HepG2 (cell line): ENCODE data around the gene CTAG1A. TPM values are rescaled to one million over a fixed set of nuclear protein-coding genes. Genes with fewer than 3 reads are reported as not detected.

Experiments
- ATAC-seq: fragments of 200-7000 bp; cut with Tn5 transposase; 3 replicates; pipeline ENCODE4 v1.9.1; 2020; ENCODE audit warnings: mild to moderate bottlenecking, moderate library complexity
- BruUV-seq: library from RNA; stranded (reverse); fragments of 400-500 nt; replicated peaks from 2 replicates; lab custom pipeline; 2021; lab: Mats Ljungman, UMichigan
- CTCF ChIA-PET: fragments of 300-600 bp; formaldehyde crosslinking; extraction: SDS; loops from one replicate; lab custom pipeline; 2021; ENCODE audit warnings: low total read pairs, inconsistent platforms, low intra/inter-chr PET ratio; lab: Yijun Ruan, JAX
- POLR2A ChIA-PET: fragments of 350-600 bp; sonication (Branson Sonifier 250); formaldehyde crosslinking; loops from one replicate; lab custom pipeline; 2020; ENCODE audit warnings: antibody characterized with exemption, inconsistent platforms; lab: Yijun Ruan, JAX
- DNase-seq: peaks from one replicate; pipeline ENCODE4 v3.0.0-alpha.2; 2015; ENCODE audit warnings: low spot score
- FAIRE-seq: peaks from 3 replicates; lab custom pipeline; 2011; peaks lifted over from hg19 to GRCh38; lab: Jason Lieb, UNC
- H2AFZ ChIP-seq: one replicate; pipeline ENCODE4 v1.6.1; 2011; ENCODE audit warnings: low read length, inconsistent platforms
- H3K27ac ChIP-seq: fragments of 300-600 bp; 3 replicates; pipeline ENCODE4 v1.8.0; 2011; ENCODE audit warnings: mixed run types, mild to moderate bottlenecking, mixed read lengths, low read length, inconsistent platforms; ENCODE audit not compliant: insufficient read depth; ENCODE audit errors: extremely low read length
- H3K27me3 ChIP-seq, 2 experiments: fragments of 200-600 bp in 1 of 2; 2 replicates in 1 of 2; 3 replicates in 1 of 2; pipeline versions ENCODE4 v1.6.0 to v1.8.0; 2011; ENCODE audit warnings: low read length in 2 of 2, mild to moderate bottlenecking in 2 of 2, moderate library complexity in 2 of 2, inconsistent platforms in 1 of 2; ENCODE audit not compliant: insufficient read depth in 2 of 2, control insufficient read depth in 1 of 2
- H3K36me3 ChIP-seq, 2 experiments: fragments of 200-600 bp in 1 of 2; replicated peaks in 1 of 2; 2 replicates in 1 of 2; 3 replicates in 1 of 2; pipeline versions ENCODE4 v1.5.1 to v1.8.0; 2011; ENCODE audit warnings: low read length in 2 of 2, inconsistent platforms in 1 of 2; ENCODE audit not compliant: insufficient read depth in 2 of 2, control insufficient read depth in 1 of 2
- H3K4me1 ChIP-seq: 2 replicates; pipeline ENCODE4 v1.5.1; 2012; ENCODE audit warnings: low read length, inconsistent platforms; ENCODE audit not compliant: insufficient read depth
- H3K4me2 ChIP-seq: 2 replicates; pipeline ENCODE4 v1.6.0; 2011; ENCODE audit warnings: low read depth, low read length, inconsistent platforms
- H3K4me3 ChIP-seq, 3 experiments: fragments of 200-600 bp in 1 of 3; sonication (generic), shearing (Covaris generic) in 1 of 3; replicated peaks in 1 of 3; 2 replicates each; pipeline ENCODE4 v1.5.1; 2011 to 2016; ENCODE audit warnings: low read length in 3 of 3, inconsistent platforms in 2 of 3, low read depth in 2 of 3, mild to moderate bottlenecking in 2 of 3, control low read depth in 1 of 3, mixed read lengths in 1 of 3; ENCODE audit not compliant: insufficient read depth in 1 of 3
- H3K79me2 ChIP-seq: one replicate; pipeline ENCODE4 v1.6.1; 2011; ENCODE audit warnings: low read length, inconsistent platforms; ENCODE audit not compliant: insufficient read depth
- H3K9ac ChIP-seq: 2 replicates; pipeline ENCODE4 v1.6.0; 2011; ENCODE audit warnings: mild to moderate bottlenecking, low read depth, low read length, inconsistent platforms; ENCODE audit not compliant: insufficient read depth
- H3K9me3 ChIP-seq: 2 replicates; pipeline ENCODE4 v1.5.1; 2012; ENCODE audit warnings: mild to moderate bottlenecking, low read length
- H4K20me1 ChIP-seq: 2 replicates; pipeline ENCODE4 v1.6.0; 2011; ENCODE audit warnings: inconsistent platforms, mild to moderate bottlenecking, low read length, moderate library complexity; ENCODE audit not compliant: insufficient read depth
- ARNT ChIP-seq: fragments of 450-650 bp; IDR thresholded peaks from 2 replicates; pipeline ENCODE4 v1.6.1; 2017
- CBX2 ChIP-seq, 2 experiments: fragments of 200-600 bp in 1 of 2; sonication (generic); formaldehyde crosslinking in 1 of 2; IDR thresholded peaks; 2 replicates each; pipeline versions ENCODE4 v1.7.0 to v1.8.1; 2018 to 2022; ENCODE audit warnings: low read depth in 2 of 2, low read length in 1 of 2, mild to moderate bottlenecking in 1 of 2, missing genetic modification reagents in 1 of 2
- MYC ChIP-seq: sonication (generic); formaldehyde crosslinking; IDR thresholded peaks from 2 replicates; pipeline ENCODE4 v1.9.0; 2021; ENCODE audit warnings: missing genetic modification reagents, borderline replicate concordance
- POLR2A ChIP-seq, 2 experiments: IDR thresholded peaks; 2 replicates each; pipeline ENCODE4 v1.6.1; 2011; ENCODE audit warnings: low read depth in 2 of 2, low read length in 2 of 2, mild to moderate bottlenecking in 1 of 2, moderate library complexity in 1 of 2; ENCODE audit not compliant: insufficient read depth in 1 of 2
- REXO4 ChIP-seq: sonication (generic); formaldehyde crosslinking; IDR thresholded peaks from 2 replicates; pipeline ENCODE4 v1.8.0; 2022; ENCODE audit warnings: missing genetic modification reagents, mild to moderate bottlenecking, borderline replicate concordance
- SMARCE1 ChIP-seq: fragments of 450-650 bp; IDR thresholded peaks from 2 replicates; pipeline ENCODE4 v1.6.1; 2017; ENCODE audit warnings: borderline replicate concordance
- SOX6 ChIP-seq, 2 experiments: fragments of 450-650 bp in 1 of 2; sonication (generic) in 1 of 2; formaldehyde crosslinking in 1 of 2; IDR thresholded peaks; 2 replicates each; pipeline versions ENCODE4 v1.4.0 to v1.6.1; 2017 to 2020; ENCODE audit warnings: antibody characterized with exemption in 1 of 2, mild to moderate bottlenecking in 1 of 2, missing genetic modification reagents in 1 of 2
- SP4 ChIP-seq: sonication (generic); formaldehyde crosslinking; IDR thresholded peaks from 2 replicates; pipeline ENCODE4 v1.8.1; 2023; ENCODE audit warnings: mild to moderate bottlenecking, missing genetic modification reagents
- ZNF296 ChIP-seq: sonication (generic); formaldehyde crosslinking; conservative IDR thresholded peaks from 2 replicates; pipeline ENCODE4 v1.5.0; 2020; ENCODE audit warnings: mild to moderate bottlenecking, missing genetic modification reagents
- ZNF644 ChIP-seq: IDR thresholded peaks from 2 replicates; pipeline ENCODE4 v1.6.1; 2016; ENCODE audit warnings: low read depth
- ZNF773 ChIP-seq: sonication (generic); formaldehyde crosslinking; IDR thresholded peaks from 2 replicates; pipeline ENCODE4 v1.4.0; 2020; ENCODE audit warnings: missing genetic modification reagents, borderline replicate concordance
- WGBS: methylation state at CpG from one replicate; pipeline ENCODE4 v1.1.6; 2017; ENCODE audit warnings: low lambda C conversion rate; 5-methylcytosine and 5-hydroxymethylcytosine counted together
- in situ Hi-C: cut with HindIII; loops from 2 replicates; pipeline ENCODE4 v1.10.0; 2017; ENCODE audit warnings: low pct_unique_long_range_greater_than_20kb; ENCODE audit not compliant: extremely low pct_ligation_motif_present
- intact Hi-C: fragments of 100-400 bp; cut with micrococcal nuclease; formaldehyde crosslinking; loops from one replicate; pipeline ENCODE4 v1.10.0; 2022; ENCODE audit not compliant: unreplicated experiment
- polyA plus RNA-seq, 8 experiments: library from polyadenylated mRNA; depleted of rRNA in 3 of 8; stranded (reverse) in 7 of 8; unstranded in 1 of 8; fragments of >200 nt; fragmentation: Illumina TruSeq in 4 of 8; extraction: Trizol in 4 of 8; gene quantifications; 2 replicates each; pipeline versions ENCODE4 v1.2.1 to v1.2.3, GENCODE V29; 2011 to 2016; ENCODE audit warnings: low read depth in 4 of 8, missing spikeins in 1 of 8, mixed read lengths in 1 of 8; ENCODE audit not compliant: insufficient read depth in 1 of 8
- total RNA-seq, 5 experiments: library from RNA; depleted of rRNA; stranded (reverse); fragments of >200 nt; fragmentation: Illumina TruSeq; extraction: Trizol; gene quantifications; 2 replicates each; pipeline ENCODE4 v1.2.3, GENCODE V29; 2016; ENCODE audit warnings: low read depth in 1 of 5
- TF ChIP-seq, protein P1 (sequence below): sonication (generic); formaldehyde crosslinking; IDR thresholded peaks from 2 replicates; pipeline ENCODE4 v1.5.0; 2020; ENCODE audit warnings: mild to moderate bottlenecking, missing genetic modification reagents

The CTAG1A gene
- total and polyA plus RNA-seq, 2 of the 13 experiments (the other 11 are each of a cell fraction or from before 2014, with no cell fraction given), result not detected

DNA sequence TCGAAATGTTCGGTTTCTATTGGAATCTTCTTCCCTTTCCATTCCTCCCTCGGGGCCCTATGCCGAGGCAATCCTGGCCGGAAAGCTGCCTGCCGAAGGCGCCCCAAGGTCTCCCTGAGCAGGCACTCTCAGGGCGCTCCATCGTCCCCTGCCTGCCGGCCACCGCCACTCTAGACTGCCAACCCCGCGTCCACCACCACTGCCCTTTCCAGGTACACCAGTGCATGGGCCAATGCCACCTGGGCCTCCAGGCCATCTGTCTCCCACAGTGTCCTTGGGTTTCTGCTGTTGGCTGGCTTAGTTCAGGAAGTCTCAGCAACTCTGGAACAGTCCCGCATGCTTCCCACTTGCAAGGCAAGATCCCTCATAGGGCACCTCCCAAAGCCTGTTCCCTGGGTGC is 14.6 kb downstream of the CTAG1A start:
- Histone ChIP-seq H3K9ac (no peak overlapping the region), H3K9me3 (no peaks in the 10 kb centered on the region), H3K36me3 (no peaks in the 10 kb centered on the region), H4K20me1 (no peaks in the 10 kb centered on the region), H3K4me2 (no peak overlapping the region), H3K79me2 (no peaks in the 10 kb centered on the region), H3K4me3 (no peak overlapping the region), H3K4me1 (no peaks in the 10 kb centered on the region), H3K27ac (no peak overlapping the region), H2AFZ (no peak overlapping the region), H3K27me3 (no peaks in the 10 kb centered on the region)
- ChIA-PET POLR2A (no interaction called here), CTCF (no interaction called here)
- FAIRE-seq, result no peak
- intact Hi-C loops, result no loop called here
- no peak for DNase-seq
- no TSS peak for BruUV-seq
- WGBS, result 73% methylated on average over 9 of the region's 14 CpGs
- in situ Hi-C loops, result loop anchor here (25.0 kb wide), 1 partner anchor 238 kb away; the partner anchor contains the start of gene SMIM9
- TF ChIP-seq REXO4 (no peak), SMARCE1 (no peak), SP4 (CRISPR knock-in tag) (no peak), ZNF296 (CRISPR knock-in tag) (no peak), CBX2 (IDR thresholded peaks at IDR 0.05; ENCODE audit: low read depth, low read length) (no peak), CBX2 (CRISPR knock-in tag; IDR thresholded peaks at IDR 0.05; ENCODE audit: low read depth) (no peak), ZNF773 (CRISPR knock-in tag) (no peak), SOX6 (IDR thresholded peaks at IDR 0.05) (no peak), SOX6 (CRISPR knock-in tag; IDR thresholded peaks at IDR 0.05) (no peak), ARNT (no peak), POLR2A (IDR thresholded peaks at IDR 0.05; ENCODE audit: insufficient read depth in 1 of 2, low read depth in 2 of 2, low read length in 2 of 2) (no peak), MYC (CRISPR knock-in tag) (no peak), ZNF644 (CRISPR knock-in tag) (no peak)
- TF ChIP-seq, protein P1, sequence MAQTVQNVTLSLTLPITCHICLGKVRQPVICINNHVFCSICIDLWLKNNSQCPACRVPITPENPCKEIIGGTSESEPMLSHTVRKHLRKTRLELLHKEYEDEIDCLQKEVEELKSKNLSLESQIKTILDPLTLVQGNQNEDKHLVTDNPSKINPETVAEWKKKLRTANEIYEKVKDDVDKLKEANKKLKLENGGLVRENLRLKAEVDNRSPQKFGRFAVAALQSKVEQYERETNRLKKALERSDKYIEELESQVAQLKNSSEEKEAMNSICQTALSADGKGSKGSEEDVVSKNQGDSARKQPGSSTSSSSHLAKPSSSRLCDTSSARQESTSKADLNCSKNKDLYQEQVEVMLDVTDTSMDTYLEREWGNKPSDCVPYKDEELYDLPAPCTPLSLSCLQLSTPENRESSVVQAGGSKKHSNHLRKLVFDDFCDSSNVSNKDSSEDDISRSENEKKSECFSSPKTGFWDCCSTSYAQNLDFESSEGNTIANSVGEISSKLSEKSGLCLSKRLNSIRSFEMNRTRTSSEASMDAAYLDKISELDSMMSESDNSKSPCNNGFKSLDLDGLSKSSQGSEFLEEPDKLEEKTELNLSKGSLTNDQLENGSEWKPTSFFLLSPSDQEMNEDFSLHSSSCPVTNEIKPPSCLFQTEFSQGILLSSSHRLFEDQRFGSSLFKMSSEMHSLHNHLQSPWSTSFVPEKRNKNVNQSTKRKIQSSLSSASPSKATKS, result no peak
- ATAC-seq, result no peak
